A549 (cell line): ENCODE data around the gene PLPP4. TPM values are rescaled to one million over a fixed set of nuclear protein-coding genes. Genes with fewer than 3 reads are reported as not detected.

Experiments
- ATAC-seq, 2 experiments: fragments of 200-7000 bp in 1 of 2; fragments of >200 bp in 1 of 2; cut with Nextera tagmentation in 1 of 2; cut with Tn5 transposase in 1 of 2; 3 replicates each; pipeline versions ENCODE4 v1.8.0 to v1.9.1; 2018 to 2020; ENCODE audit warnings: mild to moderate bottlenecking in 1 of 2, moderate library complexity in 1 of 2
- CTCF ChIA-PET: fragments of 300-600 bp; sonication (Branson Sonifier 250); formaldehyde crosslinking; extraction: SDS; loops from one replicate; lab custom pipeline; 2021; ENCODE audit warnings: antibody characterized with exemption, inconsistent platforms; lab: Yijun Ruan, JAX
- POLR2A ChIA-PET: fragments of 350-600 bp; formaldehyde crosslinking; extraction: SDS; loops from one replicate; lab custom pipeline; 2021; ENCODE audit warnings: antibody characterized with exemption, inconsistent platforms; lab: Yijun Ruan, JAX
- DNase-seq, 2 experiments: peaks; one replicate each; pipeline versions ENCODE4 v3.0.0 to v3.0.0-alpha.2; 2011 to 2016; ENCODE audit warnings: low read depth in 1 of 2, low spot score in 1 of 2
- FAIRE-seq: peaks from 2 replicates; lab custom pipeline; 2011; peaks lifted over from hg19 to GRCh38; lab: Jason Lieb, UNC
- H3K27ac ChIP-seq, 2 experiments: fragments of >200 bp; sonication (Bioruptor Twin); formaldehyde crosslinking; 3 replicates each; pipeline ENCODE4 v1.5.1; 2016 to 2017
- H3K4me1 ChIP-seq: fragments of >200 bp; sonication (Bioruptor Twin); formaldehyde crosslinking; 3 replicates; pipeline ENCODE4 v1.6.1; 2016
- H3K4me2 ChIP-seq: fragments of >200 bp; sonication (Bioruptor Twin); formaldehyde crosslinking; 3 replicates; pipeline ENCODE4 v1.6.1; 2016
- H3K4me3 ChIP-seq: fragments of >200 bp; sonication (Bioruptor Twin); formaldehyde crosslinking; 3 replicates; pipeline ENCODE4 v1.5.1; 2016
- H3K9me3 ChIP-seq: fragments of >200 bp; sonication (Bioruptor Twin); formaldehyde crosslinking; 3 replicates; pipeline ENCODE4 v1.6.1; 2016
- CBX2 ChIP-seq: fragments of 200-600 bp; sonication (generic); IDR thresholded peaks from 2 replicates; pipeline ENCODE4 v1.6.1; 2016; ENCODE audit warnings: low read depth, mild to moderate bottlenecking, borderline replicate concordance
- CBX8 ChIP-seq: fragments of 200-600 bp; sonication (generic); IDR thresholded peaks from 2 replicates; pipeline ENCODE4 v1.6.1; 2016
- EHF ChIP-seq: fragments of 250-450 bp; sonication (Bioruptor Pico); IDR thresholded peaks from 2 replicates; pipeline ENCODE4 v1.5.0; 2020; ENCODE audit warnings: mild to moderate bottlenecking
- EHMT2 ChIP-seq: fragments of 200-600 bp; sonication (generic); IDR thresholded peaks from 2 replicates; pipeline ENCODE4 v1.6.1; 2016; ENCODE audit warnings: antibody characterized with exemption, low read depth, mild to moderate bottlenecking, moderate library complexity
- ELK1 ChIP-seq: fragments of 150-350 bp; IDR thresholded peaks from 2 replicates; pipeline ENCODE4 v1.6.1; 2014; ENCODE audit warnings: low read depth, mild to moderate bottlenecking, low read length
- FOSB ChIP-seq: fragments of 250-450 bp; sonication (Bioruptor Pico); IDR thresholded peaks from 2 replicates; pipeline ENCODE4 v1.5.0; 2020; ENCODE audit warnings: mild to moderate bottlenecking, moderate library complexity
- FOSL2 ChIP-seq, 2 experiments: fragments of 450-650 bp in 1 of 2; fragments of >200 bp in 1 of 2; sonication (Bioruptor Twin) in 1 of 2; formaldehyde crosslinking; IDR thresholded peaks; 2 replicates each; pipeline versions ENCODE4 v1.5.0 to v1.6.1; 2016 to 2020; ENCODE audit warnings: mild to moderate bottlenecking in 1 of 2, moderate library complexity in 1 of 2
- GATA3 ChIP-seq: IDR thresholded peaks from 2 replicates; pipeline ENCODE4 v1.6.1; 2012; ENCODE audit warnings: borderline replicate concordance
- HDAC2 ChIP-seq: fragments of 200-600 bp; sonication (generic); IDR thresholded peaks from 2 replicates; pipeline ENCODE4 v1.6.1; 2016
- HOXA7 ChIP-seq: fragments of 250-450 bp; sonication (Bioruptor Pico); IDR thresholded peaks from 2 replicates; pipeline ENCODE4 v1.5.0; 2020; ENCODE audit warnings: mild to moderate bottlenecking, moderate library complexity
- HOXB13 ChIP-seq: fragments of 250-450 bp; sonication (Bioruptor Pico); IDR thresholded peaks from 2 replicates; pipeline ENCODE4 v1.5.0; 2020; ENCODE audit warnings: low read depth, mild to moderate bottlenecking, moderate library complexity
- KDM1A ChIP-seq: fragments of 200-600 bp; sonication (generic); IDR thresholded peaks from 2 replicates; pipeline ENCODE4 v1.6.1; 2016; ENCODE audit warnings: low read depth, mild to moderate bottlenecking
- MAFK ChIP-seq: fragments of 450-650 bp; IDR thresholded peaks from 2 replicates; pipeline ENCODE4 v1.6.1; 2014; ENCODE audit not compliant: partially characterized antibody
- MAX ChIP-seq: IDR thresholded peaks from 2 replicates; pipeline ENCODE4 v1.6.1; 2012
- MYC ChIP-seq: IDR thresholded peaks from 2 replicates; pipeline ENCODE4 v1.6.1; 2012; ENCODE audit warnings: mild to moderate bottlenecking, inconsistent platforms, low read length, improper control_type of control experiment, borderline replicate concordance
- NFE2L2 ChIP-seq: fragments of 150-350 bp; conservative IDR thresholded peaks from 2 replicates; pipeline ENCODE4 v1.6.1; 2014; ENCODE audit warnings: low read length
- NPAS2 ChIP-seq: fragments of 250-450 bp; sonication (Bioruptor Pico); IDR thresholded peaks from 2 replicates; pipeline ENCODE4 v1.8.0; 2022; ENCODE audit warnings: mild to moderate bottlenecking, moderate library complexity, borderline replicate concordance
- POLR2AphosphoS2 ChIP-seq: conservative IDR thresholded peaks from 2 replicates; pipeline ENCODE4 v1.6.1; 2012; ENCODE audit warnings: low read length, improper control_type of control experiment, inconsistent platforms
- RARB ChIP-seq: fragments of 250-450 bp; sonication (Bioruptor Pico); IDR thresholded peaks from 2 replicates; pipeline ENCODE4 v1.8.0; 2021; ENCODE audit warnings: mild to moderate bottlenecking, moderate library complexity
- RFX5 ChIP-seq: fragments of 450-650 bp; IDR thresholded peaks from 2 replicates; pipeline ENCODE4 v1.7.1; 2014; ENCODE audit warnings: antibody characterized with exemption, mild to moderate bottlenecking, moderate library complexity
- RNF2 ChIP-seq: fragments of 200-600 bp; sonication (generic); IDR thresholded peaks from 2 replicates; pipeline ENCODE4 v1.6.1; 2016; ENCODE audit warnings: low read depth, mild to moderate bottlenecking, antibody characterized with exemption, moderate library complexity, borderline replicate concordance
- SREBF2 ChIP-seq: fragments of 450-650 bp; IDR thresholded peaks from 2 replicates; pipeline ENCODE4 v1.6.1; 2014; ENCODE audit warnings: mild to moderate bottlenecking, moderate library complexity
- TFCP2L1 ChIP-seq: fragments of 250-450 bp; sonication (Bioruptor Pico); IDR thresholded peaks from 2 replicates; pipeline ENCODE4 v1.5.0; 2021; ENCODE audit warnings: mild to moderate bottlenecking
- USF2 ChIP-seq: fragments of 450-650 bp; IDR thresholded peaks from 2 replicates; pipeline ENCODE4 v1.6.1; 2014; ENCODE audit warnings: antibody characterized with exemption
- WGBS: methylation state at CpG from one replicate; pipeline ENCODE4 v1.1.6; 2017; ENCODE audit errors: missing lambda C conversion rate; 5-methylcytosine and 5-hydroxymethylcytosine counted together
- polyA plus RNA-seq, 4 experiments: library from polyadenylated mRNA; depleted of rRNA in 3 of 4; stranded (reverse); fragments of >200 nt; fragmentation: RNase III in 1 of 4; extraction: RNeasy Plus Mini Kit Qiagen cat#74134 plus additional on column Dnase treatment in 1 of 4; gene quantifications; 2 replicates in 3 of 4; 3 replicates in 1 of 4; pipeline ENCODE4 v1.2.3, GENCODE V29; 2011 to 2017
- TF ChIP-seq, protein P1 (sequence below): fragments of 200-600 bp; sonication (generic); IDR thresholded peaks from 2 replicates; pipeline ENCODE4 v1.6.1; 2016; ENCODE audit warnings: antibody characterized with exemption, mild to moderate bottlenecking, moderate library complexity
- TF ChIP-seq, protein P2 (sequence below): fragments of >200 bp; sonication (Bioruptor Twin); formaldehyde crosslinking; IDR thresholded peaks from 3 replicates; pipeline ENCODE4 v1.6.1; 2016

The PLPP4 gene
- polyA plus RNA-seq, 2 of the 4 experiments (the other 2 are of a cell fraction), result not detected

- 0% methylated on average over 3 of the region's 3 CpGs for WGBS
- Histone ChIP-seq H3K4me1 (no peaks in the 10 kb centered on the region), H3K27ac (no peak overlapping the region), H3K4me2 (no peak overlapping the region), H3K4me3 (no peak overlapping the region), H3K9me3 (no peaks in the 10 kb centered on the region)
- CTCF ChIA-PET, result no interaction called here
- FAIRE-seq (no peak), ATAC-seq (no peak), DNase-seq (no peak)
- POLR2A ChIA-PET, result no interaction called here
- TF ChIP-seq ELK1, result no peak
- TF ChIP-seq MYC, result no peak
- no peak for TF ChIP-seq GATA3
- TF ChIP-seq RNF2, result no peak
- TF ChIP-seq FOSL2 (IDR thresholded peaks at IDR 0.05), result no peak
- no peak for TF ChIP-seq FOSL2 (CRISPR knock-in tag; IDR thresholded peaks at IDR 0.05)
- TF ChIP-seq MAFK, result no peak
- no peak for TF ChIP-seq POLR2AphosphoS2
- no peak for TF ChIP-seq SREBF2
- TF ChIP-seq MAX, result no peak
- no peak for TF ChIP-seq FOSB (CRISPR knock-in tag)
- no peak for TF ChIP-seq HOXB13
- no peak for TF ChIP-seq USF2
- no peak for TF ChIP-seq KDM1A
- no peak for TF ChIP-seq CBX8
- TF ChIP-seq NFE2L2, result no peak
- no peak for TF ChIP-seq RARB (CRISPR knock-in tag)
- TF ChIP-seq, protein P1, sequence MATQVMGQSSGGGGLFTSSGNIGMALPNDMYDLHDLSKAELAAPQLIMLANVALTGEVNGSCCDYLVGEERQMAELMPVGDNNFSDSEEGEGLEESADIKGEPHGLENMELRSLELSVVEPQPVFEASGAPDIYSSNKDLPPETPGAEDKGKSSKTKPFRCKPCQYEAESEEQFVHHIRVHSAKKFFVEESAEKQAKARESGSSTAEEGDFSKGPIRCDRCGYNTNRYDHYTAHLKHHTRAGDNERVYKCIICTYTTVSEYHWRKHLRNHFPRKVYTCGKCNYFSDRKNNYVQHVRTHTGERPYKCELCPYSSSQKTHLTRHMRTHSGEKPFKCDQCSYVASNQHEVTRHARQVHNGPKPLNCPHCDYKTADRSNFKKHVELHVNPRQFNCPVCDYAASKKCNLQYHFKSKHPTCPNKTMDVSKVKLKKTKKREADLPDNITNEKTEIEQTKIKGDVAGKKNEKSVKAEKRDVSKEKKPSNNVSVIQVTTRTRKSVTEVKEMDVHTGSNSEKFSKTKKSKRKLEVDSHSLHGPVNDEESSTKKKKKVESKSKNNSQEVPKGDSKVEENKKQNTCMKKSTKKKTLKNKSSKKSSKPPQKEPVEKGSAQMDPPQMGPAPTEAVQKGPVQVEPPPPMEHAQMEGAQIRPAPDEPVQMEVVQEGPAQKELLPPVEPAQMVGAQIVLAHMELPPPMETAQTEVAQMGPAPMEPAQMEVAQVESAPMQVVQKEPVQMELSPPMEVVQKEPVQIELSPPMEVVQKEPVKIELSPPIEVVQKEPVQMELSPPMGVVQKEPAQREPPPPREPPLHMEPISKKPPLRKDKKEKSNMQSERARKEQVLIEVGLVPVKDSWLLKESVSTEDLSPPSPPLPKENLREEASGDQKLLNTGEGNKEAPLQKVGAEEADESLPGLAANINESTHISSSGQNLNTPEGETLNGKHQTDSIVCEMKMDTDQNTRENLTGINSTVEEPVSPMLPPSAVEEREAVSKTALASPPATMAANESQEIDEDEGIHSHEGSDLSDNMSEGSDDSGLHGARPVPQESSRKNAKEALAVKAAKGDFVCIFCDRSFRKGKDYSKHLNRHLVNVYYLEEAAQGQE, result no peak
- TF ChIP-seq RFX5, result no peak
- no peak for TF ChIP-seq NPAS2
These were observed 54.1 kb downstream of the PLPP4 start for GRCh38 chr10:120511165-120511564.

GRCh38 chr10:120513307-120513796 is 56.3 kb downstream of the PLPP4 start:
- CTCF ChIA-PET, result no interaction called here
- Histone ChIP-seq H3K9me3 (no peaks in the 10 kb centered on the region), H3K4me2 (no peak overlapping the region), H3K4me1 (no peaks in the 10 kb centered on the region), H3K27ac (no peak overlapping the region), H3K4me3 (no peak overlapping the region)
- POLR2A ChIA-PET, result no interaction called here
- no peak for FAIRE-seq
- 3% methylated on average over 3 of the region's 3 CpGs for WGBS
- TF ChIP-seq FOSB (CRISPR knock-in tag), result no peak
- TF ChIP-seq, protein P2, sequence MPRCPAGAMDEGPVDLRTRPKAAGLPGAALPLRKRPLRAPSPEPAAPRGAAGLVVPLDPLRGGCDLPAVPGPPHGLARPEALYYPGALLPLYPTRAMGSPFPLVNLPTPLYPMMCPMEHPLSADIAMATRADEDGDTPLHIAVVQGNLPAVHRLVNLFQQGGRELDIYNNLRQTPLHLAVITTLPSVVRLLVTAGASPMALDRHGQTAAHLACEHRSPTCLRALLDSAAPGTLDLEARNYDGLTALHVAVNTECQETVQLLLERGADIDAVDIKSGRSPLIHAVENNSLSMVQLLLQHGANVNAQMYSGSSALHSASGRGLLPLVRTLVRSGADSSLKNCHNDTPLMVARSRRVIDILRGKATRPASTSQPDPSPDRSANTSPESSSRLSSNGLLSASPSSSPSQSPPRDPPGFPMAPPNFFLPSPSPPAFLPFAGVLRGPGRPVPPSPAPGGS, result no peak
- no peak for TF ChIP-seq CBX2
- TF ChIP-seq EHF (CRISPR knock-in tag), result no peak
- no peak for TF ChIP-seq GATA3
- TF ChIP-seq HOXA7 (CRISPR knock-in tag), result no peak
- TF ChIP-seq TFCP2L1 (CRISPR knock-in tag), result no peak
- no peak for TF ChIP-seq POLR2AphosphoS2
- no peak for TF ChIP-seq EHMT2
- TF ChIP-seq HDAC2, result no peak
- no peak for TF ChIP-seq ELK1
- no peak for TF ChIP-seq RFX5
- no peak for ATAC-seq
- no peak for DNase-seq
